ENCODE results near the gene SRPK2.

Gene SRPK2

GRCh38 chr7:105215821-105216220, 172.9 kb downstream of the SRPK2 start:
- no peak for TF ChIP-seq CTCF (conservative IDR thresholded peaks at IDR 0.05; ENCODE audit: low read length)
- no peak overlapping the region for H3K4me3 ChIP-seq (ENCODE audit: low read length)
- DNase-seq (ENCODE audit: low read depth) = no peak

DNA sequence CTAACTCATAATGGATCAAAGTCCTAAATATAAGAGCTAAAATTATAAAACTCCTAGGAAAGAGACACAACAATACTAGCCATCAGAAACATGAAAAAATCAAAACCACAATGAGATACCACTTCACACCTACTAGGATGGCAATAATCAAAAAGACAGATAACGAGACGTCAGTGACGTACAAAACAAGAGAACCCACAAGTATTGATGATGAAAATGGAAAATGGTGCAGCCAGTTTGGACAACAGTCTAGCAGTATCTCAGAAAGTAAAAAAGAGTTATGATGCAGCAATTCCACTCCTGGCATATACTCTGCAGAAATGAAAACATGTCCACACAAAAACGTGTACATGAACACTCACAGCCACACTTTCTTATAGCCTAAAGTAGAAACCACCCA, 173.5 kb downstream of the SRPK2 start:
- no peak for DNase-seq (ENCODE audit: low read depth)
- H3K4me3 ChIP-seq (ENCODE audit: low read length) = no peak overlapping the region
- TF ChIP-seq CTCF (conservative IDR thresholded peaks at IDR 0.05; ENCODE audit: low read length) = no peak

DNA sequence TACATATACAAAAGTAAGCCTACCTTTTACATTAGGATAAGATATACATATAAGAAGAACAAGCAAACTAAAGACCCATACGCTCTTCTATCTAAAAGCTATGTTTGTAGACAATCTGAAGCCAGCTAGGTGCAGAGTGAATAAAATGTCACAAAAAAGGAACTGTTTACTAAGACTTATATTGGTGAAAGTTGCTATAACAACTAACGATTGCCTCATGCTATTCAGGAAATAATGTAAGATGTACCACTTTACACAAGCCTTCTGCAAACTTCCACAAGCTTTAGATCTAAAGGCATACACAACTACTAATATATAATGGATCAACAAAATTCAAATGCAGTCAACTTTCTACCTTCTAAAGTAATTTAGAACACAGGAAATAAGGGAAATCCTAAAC, 175.1 kb downstream of the SRPK2 start:
- DNase-seq (ENCODE audit: low read depth) = no peak
- H3K4me3 ChIP-seq (ENCODE audit: low read length) = no peak overlapping the region
- TF ChIP-seq CTCF (conservative IDR thresholded peaks at IDR 0.05; ENCODE audit: low read length) = no peak

DNA sequence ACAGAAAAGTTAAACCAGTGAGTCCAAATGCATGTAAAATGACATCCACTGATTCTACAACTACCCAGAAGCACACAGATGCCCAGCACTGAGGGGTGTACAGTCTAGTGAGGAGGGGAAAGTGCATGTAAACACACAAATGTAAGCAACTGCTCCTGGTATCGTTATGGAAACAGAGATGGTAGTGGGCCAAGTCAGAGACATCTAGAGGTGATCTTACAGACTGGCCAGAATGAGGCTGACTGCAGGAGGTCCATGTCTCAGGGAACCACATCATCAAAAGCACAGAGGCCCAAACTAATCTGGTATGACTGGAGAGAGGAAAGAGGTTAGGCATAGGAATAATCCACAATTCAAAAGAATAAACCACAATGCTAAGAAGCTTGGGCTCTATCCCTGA, 176.5 kb downstream of the SRPK2 start:
- no peak overlapping the region for H3K4me3 ChIP-seq (ENCODE audit: low read length)
- no peak for DNase-seq (ENCODE audit: low read depth)

GRCh38 chr7:105210721-105211205, 178.0 kb downstream of the SRPK2 start:
- H3K4me3 ChIP-seq (ENCODE audit: low read length) = no peak overlapping the region
- TF ChIP-seq CTCF (conservative IDR thresholded peaks at IDR 0.05; ENCODE audit: low read length) = no peak
- DNase-seq (ENCODE audit: low read depth) = no peak

More for the DNA sequence above, 176.5 kb downstream of the SRPK2 start:
- no peak for TF ChIP-seq CTCF (conservative IDR thresholded peaks at IDR 0.05; ENCODE audit: low read length)

- H3K4me3 ChIP-seq (ENCODE audit: low read length) = no peak overlapping the region
- no peak for TF ChIP-seq CTCF (conservative IDR thresholded peaks at IDR 0.05; ENCODE audit: low read length)
- no peak for DNase-seq (ENCODE audit: low read depth)
These were observed 178.9 kb downstream of the SRPK2 start for GRCh38 chr7:105209870-105210269.

DNA sequence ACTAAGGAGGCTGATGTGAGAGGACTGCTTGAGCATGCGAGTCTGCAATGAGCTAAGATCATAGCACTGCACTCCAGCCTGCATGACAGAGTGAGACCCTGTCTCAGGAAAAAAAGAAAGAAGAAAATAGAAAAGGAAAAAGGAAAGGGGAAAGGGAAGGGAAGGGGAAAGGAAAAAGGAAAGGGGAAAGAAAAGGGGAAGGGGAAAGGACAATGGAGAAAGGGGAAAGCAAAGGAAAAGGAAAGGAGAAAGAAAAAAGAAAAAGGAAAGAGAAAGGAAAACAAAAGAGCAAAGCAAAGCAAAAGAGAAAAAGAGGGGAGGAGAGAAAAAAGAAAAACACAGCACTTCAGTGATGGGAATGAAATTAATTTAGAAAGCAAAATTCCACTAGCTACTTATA, 179.3 kb downstream of the SRPK2 start:
- H3K4me3 ChIP-seq (ENCODE audit: low read length) = no peak overlapping the region
- DNase-seq (ENCODE audit: low read depth) = no peak
- no peak for TF ChIP-seq CTCF (conservative IDR thresholded peaks at IDR 0.05; ENCODE audit: low read length)
